Neuronal stem cell (in vitro differentiated cells): ENCODE data around the gene NPFF.

Experiments used
- DNase-seq: peaks from one replicate; pipeline ENCODE4 v3.0.0-alpha.2; 2013; ENCODE audit warnings: low spot score
- H2AFZ ChIP-seq: one replicate; pipeline ENCODE4 v1.6.1; 2013; ENCODE audit warnings: mild to moderate bottlenecking, low read length, inconsistent platforms
- H2AK5ac ChIP-seq: 2 replicates; pipeline ENCODE4 v1.6.1; 2013; ENCODE audit warnings: low read depth, mild to moderate bottlenecking, inconsistent platforms, low read length, moderate library complexity, mixed read lengths
- H2BK120ac ChIP-seq: 2 replicates; pipeline ENCODE4 v1.6.1; 2013; ENCODE audit warnings: low read depth, mild to moderate bottlenecking, inconsistent platforms, low read length, moderate library complexity, mixed read lengths
- H2BK12ac ChIP-seq: one replicate; pipeline ENCODE4 v1.6.1; 2013; ENCODE audit warnings: low read length, inconsistent platforms
- H2BK15ac ChIP-seq: 2 replicates; pipeline ENCODE4 v1.6.1; 2013; ENCODE audit warnings: mild to moderate bottlenecking, low read length, inconsistent platforms, mixed read lengths
- H2BK5ac ChIP-seq: one replicate; pipeline ENCODE4 v1.6.1; 2013; ENCODE audit warnings: inconsistent platforms, mild to moderate bottlenecking, low read length, moderate library complexity
- H3K14ac ChIP-seq: one replicate; pipeline ENCODE4 v1.6.1; 2013; ENCODE audit warnings: low read length, inconsistent platforms
- H3K18ac ChIP-seq: 2 replicates; pipeline ENCODE4 v1.6.1; 2013; ENCODE audit warnings: low read length, inconsistent platforms
- H3K23ac ChIP-seq: 2 replicates; pipeline ENCODE4 v1.6.1; 2013; ENCODE audit warnings: low read depth, mild to moderate bottlenecking, mixed read lengths, low read length, inconsistent platforms; ENCODE audit not compliant: poor library complexity
- H3K27ac ChIP-seq: replicated peaks from 3 replicates; pipeline ENCODE4 v1.5.1; 2013; ENCODE audit warnings: low read length, inconsistent platforms
- H3K27me3 ChIP-seq, 3 experiments: 2 replicates each; pipeline ENCODE4 v1.6.1; 2013; ENCODE audit warnings: low read length in 3 of 3, mild to moderate bottlenecking in 2 of 3, inconsistent platforms in 1 of 3, low read depth in 1 of 3, mixed read lengths in 1 of 3, moderate library complexity in 1 of 3; ENCODE audit not compliant: control insufficient read depth in 3 of 3, insufficient read depth in 3 of 3
- H3K36me3 ChIP-seq, 2 donors: replicated peaks in 1 of 2; 2 replicates each; pipeline ENCODE4 v1.6.1; 2013; ENCODE audit warnings: low read length in 2 of 2; ENCODE audit not compliant: control insufficient read depth in 2 of 2, insufficient read depth in 2 of 2
- H3K4ac ChIP-seq: 2 replicates; pipeline ENCODE4 v1.6.1; 2013; ENCODE audit warnings: inconsistent platforms, mild to moderate bottlenecking, low read length, moderate library complexity
- H3K4me1 ChIP-seq, 2 donors: 1 replicate in 1 of 2; 2 replicates in 1 of 2; pipeline ENCODE4 v1.6.1; 2013; ENCODE audit warnings: low read length in 2 of 2, low read depth in 1 of 2; ENCODE audit not compliant: control insufficient read depth in 2 of 2, insufficient read depth in 1 of 2
- H3K4me2 ChIP-seq: one replicate; pipeline ENCODE4 v1.6.1; 2013; ENCODE audit warnings: mild to moderate bottlenecking, low read length, inconsistent platforms; ENCODE audit not compliant: insufficient read depth, poor library complexity, severe bottlenecking
- H3K4me3 ChIP-seq, 2 donors: 2 replicates each; pipeline ENCODE4 v1.5.1; 2013; ENCODE audit warnings: low read length in 2 of 2, mild to moderate bottlenecking in 2 of 2, inconsistent platforms in 1 of 2, moderate library complexity in 1 of 2
- H3K79me1 ChIP-seq: one replicate; pipeline ENCODE4 v1.6.1; 2013; ENCODE audit warnings: low read depth, mild to moderate bottlenecking, inconsistent platforms, low read length, moderate library complexity
- H3K9ac ChIP-seq: one replicate; pipeline ENCODE4 v1.6.1; 2013; ENCODE audit warnings: mild to moderate bottlenecking, low read depth, low read length, inconsistent platforms; ENCODE audit not compliant: poor library complexity
- H3K9me3 ChIP-seq, 2 donors: replicated peaks in 1 of 2; 2 replicates each; pipeline versions ENCODE3 to v1.6.1; 2013; ENCODE audit warnings: low read length in 2 of 2, mild to moderate bottlenecking in 2 of 2, inconsistent platforms in 1 of 2, low read depth in 1 of 2, mixed read lengths in 1 of 2, moderate library complexity in 1 of 2; ENCODE audit not compliant: control insufficient read depth in 2 of 2, insufficient read depth in 1 of 2
- H4K8ac ChIP-seq: one replicate; pipeline ENCODE4 v1.6.1; 2013; ENCODE audit warnings: low read depth, mild to moderate bottlenecking, inconsistent platforms, low read length, moderate library complexity
- H4K91ac ChIP-seq: one replicate; pipeline ENCODE4 v1.6.1; 2013; ENCODE audit warnings: low read length, low read depth, mild to moderate bottlenecking, inconsistent platforms; ENCODE audit not compliant: poor library complexity
- WGBS, 2 donors: extraction: QIAGEN DNeasy Blood & Tissue Kit; methylation state at CpG; one replicate each; pipeline ENCODE4 v1.1.7; 2013; ENCODE audit warnings: missing lambda C conversion rate in 2 of 2, mixed read lengths in 1 of 2; ENCODE audit not compliant: insufficient read length in 2 of 2, insufficient replicate concordance in 1 of 2; ENCODE audit errors: extremely low coverage in 2 of 2; 5-methylcytosine and 5-hydroxymethylcytosine counted together

Gene NPFF

GRCh38 chr12:53514628-53515290, 7.5 kb upstream of the NPFF start:
- no peak overlapping the region for H4K91ac ChIP-seq
- H3K27me3 ChIP-seq, result no peaks in the 10 kb centered on the region
- no peak overlapping the region for H3K14ac ChIP-seq
- H4K8ac ChIP-seq, result no peak overlapping the region
- no peak overlapping the region for H2AK5ac ChIP-seq
- no peak overlapping the region for H3K4ac ChIP-seq
- no peak overlapping the region for H2BK5ac ChIP-seq
- H3K4me2 ChIP-seq, result no peak overlapping the region
- H3K9ac ChIP-seq, result no peak overlapping the region
- no peak for DNase-seq
- no peak overlapping the region for H2BK120ac ChIP-seq
- WGBS, 2 donors, result no CpG with 5 or more reads among the region's 6 CpGs
- no peaks in the 10 kb centered on the region for H3K79me1 ChIP-seq
- no peak overlapping the region for H3K18ac ChIP-seq
- H3K4me3 ChIP-seq, result no peak overlapping the region
- no peak overlapping the region for H3K23ac ChIP-seq
- no peaks in the 10 kb centered on the region for H3K4me1 ChIP-seq
- H3K27ac ChIP-seq, result no peak overlapping the region
- H2BK12ac ChIP-seq, result no peak overlapping the region
- no peak overlapping the region for H2AFZ ChIP-seq
- peaks cover 30 to 86% of the 10 kb centered on the region in 2 donors for H3K36me3 ChIP-seq
- H3K9me3 ChIP-seq, result no peaks in the 10 kb centered on the region
- no peak overlapping the region for H2BK15ac ChIP-seq

GRCh38 chr12:53513712-53514410, 6.6 kb upstream of the NPFF start:
- Histone ChIP-seq H4K8ac (no peak overlapping the region), H2BK120ac (no peak overlapping the region), H3K18ac (no peak overlapping the region), H4K91ac (no peak overlapping the region), H3K9me3 (no peaks in the 10 kb centered on the region), H3K4me3 (no peak overlapping the region), H2AFZ (no peak overlapping the region), H3K4ac (no peak overlapping the region), H3K4me2 (no peak overlapping the region), H3K79me1 (no peaks in the 10 kb centered on the region), H3K14ac (no peak overlapping the region), H2BK12ac (no peak overlapping the region), H3K23ac (no peak overlapping the region), H2BK15ac (no peak overlapping the region), H3K27ac (no peak overlapping the region), H3K4me1 (no peaks in the 10 kb centered on the region), H2AK5ac (no peak overlapping the region), H3K9ac (no peak overlapping the region), H3K36me3 (peaks cover 30 to 77% of the 10 kb centered on the region in 2 donors), H2BK5ac (no peak overlapping the region), H3K27me3 (no peaks in the 10 kb centered on the region)
- no CpG with 5 or more reads among the region's 6 CpGs for WGBS, 2 donors
- no peak for DNase-seq

DNA sequence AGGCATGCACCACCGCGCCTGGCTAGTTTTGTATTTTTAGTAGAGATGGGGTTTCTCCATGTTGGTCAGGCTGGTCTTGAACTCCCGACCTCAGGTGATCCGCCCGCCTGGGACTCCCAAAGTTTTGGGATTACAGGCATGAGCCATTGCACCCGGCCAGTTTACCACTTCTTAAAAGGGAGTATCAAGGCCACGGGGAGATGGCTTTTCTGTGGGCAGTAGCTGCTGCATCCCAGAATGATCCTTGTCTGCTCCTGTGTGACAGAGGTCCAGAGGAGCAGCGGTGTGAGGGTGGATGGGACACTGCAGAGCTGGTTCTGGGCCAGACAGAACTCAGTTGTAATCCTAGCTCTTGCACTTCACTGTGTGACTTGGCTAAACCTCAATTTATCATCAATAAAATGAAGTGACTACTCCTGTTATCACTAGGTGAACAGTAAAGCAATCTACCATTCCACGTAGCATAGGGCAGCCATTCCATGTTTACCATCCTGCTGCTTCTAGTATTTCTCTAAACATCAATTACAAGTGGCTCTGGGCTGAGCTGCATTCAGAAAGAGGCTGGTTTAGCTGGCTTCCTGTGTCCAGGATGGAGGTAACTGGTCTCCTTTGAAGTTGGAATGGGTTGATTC, 3.0 kb upstream of the NPFF start:
- no peak for DNase-seq
- H3K18ac ChIP-seq, result no peak overlapping the region
- H2AK5ac ChIP-seq, result no peak overlapping the region
- H3K23ac ChIP-seq, result no peak overlapping the region
- no peak overlapping the region for H3K14ac ChIP-seq
- no peak overlapping the region for H3K4me2 ChIP-seq
- H3K4me3 ChIP-seq, result no peak overlapping the region
- no peaks in the 10 kb centered on the region for H3K4me1 ChIP-seq
- no peak overlapping the region for H2BK12ac ChIP-seq
- H2BK120ac ChIP-seq, result no peak overlapping the region
- no peak overlapping the region for H2BK5ac ChIP-seq
- H4K91ac ChIP-seq, result no peak overlapping the region
- H3K36me3 ChIP-seq, result peaks cover 28 to 74% of the 10 kb centered on the region in 2 donors
- no peak overlapping the region for H4K8ac ChIP-seq
- no peak overlapping the region for H2AFZ ChIP-seq
- WGBS, 2 donors, result no CpG with 5 or more reads among the region's 9 CpGs
- no peak overlapping the region for H3K27ac ChIP-seq
- H3K4ac ChIP-seq, result no peak overlapping the region
- no peaks in the 10 kb centered on the region for H3K79me1 ChIP-seq
- H3K9ac ChIP-seq, result no peak overlapping the region
- H3K27me3 ChIP-seq, result no peaks in the 10 kb centered on the region
- H3K9me3 ChIP-seq, result no peaks in the 10 kb centered on the region
- no peak overlapping the region for H2BK15ac ChIP-seq

DNA sequence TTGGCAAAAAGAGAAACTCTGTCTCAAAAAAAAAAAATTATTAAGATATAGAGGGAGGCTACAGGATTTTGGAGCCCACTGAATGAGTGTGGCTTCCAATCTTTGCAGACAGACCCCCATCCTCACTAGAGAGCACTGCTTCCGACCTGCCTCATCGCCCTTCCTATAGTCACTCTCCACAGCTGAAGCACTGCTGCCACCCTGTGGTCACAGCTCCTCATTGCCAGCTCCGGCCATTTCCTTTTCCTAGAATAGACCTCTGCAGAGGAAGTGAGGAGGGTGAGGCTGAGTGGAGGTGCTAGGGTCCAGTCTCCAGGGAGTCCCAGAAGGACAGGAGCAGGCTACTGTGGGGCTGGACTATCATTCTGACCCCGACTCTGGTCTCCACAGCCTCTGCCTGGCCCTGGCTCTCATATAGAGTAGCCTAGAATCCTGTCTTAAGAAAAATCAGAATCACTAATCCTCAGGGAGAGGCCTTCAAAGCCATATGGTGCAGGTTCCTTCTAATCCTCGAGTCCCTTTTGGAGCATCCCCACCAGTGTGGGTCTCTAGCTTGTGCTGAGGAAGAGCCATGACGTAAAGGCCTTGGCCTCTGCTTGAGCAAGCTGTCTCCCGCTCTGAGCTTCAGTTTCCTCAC, 1.4 kb upstream of the NPFF start:
- peaks cover 23 to 74% of the 10 kb centered on the region in 2 donors for H3K36me3 ChIP-seq
- no peak overlapping the region for H3K23ac ChIP-seq
- no peak overlapping the region for H4K8ac ChIP-seq
- H2BK5ac ChIP-seq, result no peak overlapping the region
- no peak overlapping the region for H2AFZ ChIP-seq
- H2BK15ac ChIP-seq, result no peak overlapping the region
- peak; percentile 75 for DNase-seq
- no peak overlapping the region for H2BK120ac ChIP-seq
- no peak overlapping the region for H3K9ac ChIP-seq
- no peak overlapping the region for H3K14ac ChIP-seq
- no peak overlapping the region for H3K4ac ChIP-seq
- no peak overlapping the region for H3K18ac ChIP-seq
- H2AK5ac ChIP-seq, result no peak overlapping the region
- H3K4me2 ChIP-seq, result no peak overlapping the region
- H3K4me3 ChIP-seq, result no peak overlapping the region
- H3K79me1 ChIP-seq, result peaks cover under 1% of the 10 kb centered on the region
- H3K9me3 ChIP-seq, result no peaks in the 10 kb centered on the region
- WGBS, 2 donors, result no CpG with 5 or more reads among the region's 7 CpGs
- no peaks in the 10 kb centered on the region for H3K4me1 ChIP-seq
- H3K27me3 ChIP-seq, result no peaks in the 10 kb centered on the region
- H3K27ac ChIP-seq, result no peak overlapping the region
- no peak overlapping the region for H4K91ac ChIP-seq
- no peak overlapping the region for H2BK12ac ChIP-seq
